GM18526 (cell line): ENCODE data around the gene CHRM4.

Experiments used
- POLR2A ChIP-seq: IDR thresholded peaks from 3 replicates; pipeline ENCODE4 v1.6.1; 2011; ENCODE audit not compliant: insufficient read length; ENCODE audit errors: extremely low read depth

CHRM4 gene

DNA sequence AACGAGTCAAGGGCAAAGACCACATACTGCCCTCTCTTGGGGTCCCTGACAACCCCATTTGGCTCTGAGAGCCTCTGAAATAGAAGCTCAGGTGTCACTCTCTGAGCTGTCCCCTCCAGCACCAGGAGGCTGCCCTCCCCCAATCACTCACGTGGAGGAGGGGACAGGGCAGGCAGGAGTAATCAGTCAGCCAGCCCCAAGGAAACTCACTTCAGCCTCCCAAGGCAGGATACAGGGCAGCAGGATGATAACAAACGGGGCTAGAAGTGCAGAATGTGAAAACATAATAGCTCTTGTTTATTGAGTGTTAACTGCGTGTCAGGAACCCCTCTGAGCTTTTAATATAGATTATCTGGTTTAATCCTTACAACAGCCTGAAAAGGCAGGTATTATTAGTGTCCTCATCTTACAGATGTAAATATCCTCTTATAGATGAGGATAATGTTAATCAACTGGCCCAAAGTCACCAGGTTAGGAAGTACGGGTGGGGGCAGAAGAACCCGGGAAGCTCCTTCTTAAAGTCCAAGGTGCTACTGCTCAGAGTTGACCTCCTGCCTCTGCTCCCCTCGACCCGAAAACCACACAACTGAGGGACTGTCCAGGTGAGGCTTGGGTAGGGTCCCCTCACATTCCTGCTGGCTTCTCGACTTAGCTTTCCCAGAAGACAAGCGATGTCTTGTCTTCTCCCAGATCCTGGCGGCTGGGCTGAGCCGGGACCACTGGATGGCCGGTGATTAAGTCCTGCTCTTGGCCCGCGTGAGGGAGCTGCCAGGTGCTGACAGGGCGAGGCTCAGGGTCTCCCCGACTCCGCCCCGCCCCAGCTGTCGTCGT lies 2.7 kb downstream of the CHRM4 start:
- no peak for TF ChIP-seq POLR2A

DNA sequence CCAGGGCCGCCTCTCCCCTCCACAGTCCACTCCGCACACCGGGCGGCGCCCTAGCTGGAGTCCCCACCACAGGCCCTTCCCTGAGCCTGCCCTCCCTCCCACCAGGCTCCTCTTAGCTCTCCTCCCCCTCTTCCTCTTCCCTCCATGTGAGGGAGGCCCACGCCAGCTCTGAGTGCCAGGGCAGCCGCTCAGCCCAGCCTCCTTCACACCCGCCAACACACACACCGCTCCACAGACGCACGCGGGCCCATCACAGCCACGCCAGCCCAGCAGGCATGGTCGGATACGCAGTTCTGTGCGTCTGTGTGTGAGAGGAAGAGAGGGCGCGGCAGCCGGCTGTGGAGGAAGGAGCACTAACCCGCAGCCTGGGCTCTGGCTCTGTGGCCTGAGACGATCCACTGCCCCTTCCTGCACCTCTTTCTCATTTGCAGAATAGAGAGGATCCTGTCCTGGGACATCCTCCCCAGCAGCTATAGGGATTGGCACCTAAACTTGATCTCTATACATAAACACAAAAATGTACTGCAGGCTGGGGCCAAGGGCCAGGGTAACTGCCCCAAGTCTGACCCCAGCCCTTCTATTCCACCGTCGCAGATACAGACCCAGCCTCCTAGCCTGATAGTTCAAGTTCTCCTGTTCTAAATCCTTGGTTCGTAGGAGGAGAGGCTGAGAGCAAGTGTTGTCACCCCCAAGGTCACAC lies 3.5 kb downstream of the CHRM4 start:
- TF ChIP-seq POLR2A = no peak

- no peak for TF ChIP-seq POLR2A
Measured at GRCh38 chr11:46387456-46387855, 4.1 kb downstream of the CHRM4 start.

- TF ChIP-seq POLR2A = no peak
Measured at GRCh38 chr11:46386674-46387073, 4.9 kb downstream of the CHRM4 start.

GRCh38 chr11:46386005-46386578 lies 5.5 kb downstream of the CHRM4 start:
- no peak for TF ChIP-seq POLR2A

- TF ChIP-seq POLR2A = no peak
Measured at GRCh38 chr11:46385169-46386004, 6.2 kb downstream of the CHRM4 start.

DNA sequence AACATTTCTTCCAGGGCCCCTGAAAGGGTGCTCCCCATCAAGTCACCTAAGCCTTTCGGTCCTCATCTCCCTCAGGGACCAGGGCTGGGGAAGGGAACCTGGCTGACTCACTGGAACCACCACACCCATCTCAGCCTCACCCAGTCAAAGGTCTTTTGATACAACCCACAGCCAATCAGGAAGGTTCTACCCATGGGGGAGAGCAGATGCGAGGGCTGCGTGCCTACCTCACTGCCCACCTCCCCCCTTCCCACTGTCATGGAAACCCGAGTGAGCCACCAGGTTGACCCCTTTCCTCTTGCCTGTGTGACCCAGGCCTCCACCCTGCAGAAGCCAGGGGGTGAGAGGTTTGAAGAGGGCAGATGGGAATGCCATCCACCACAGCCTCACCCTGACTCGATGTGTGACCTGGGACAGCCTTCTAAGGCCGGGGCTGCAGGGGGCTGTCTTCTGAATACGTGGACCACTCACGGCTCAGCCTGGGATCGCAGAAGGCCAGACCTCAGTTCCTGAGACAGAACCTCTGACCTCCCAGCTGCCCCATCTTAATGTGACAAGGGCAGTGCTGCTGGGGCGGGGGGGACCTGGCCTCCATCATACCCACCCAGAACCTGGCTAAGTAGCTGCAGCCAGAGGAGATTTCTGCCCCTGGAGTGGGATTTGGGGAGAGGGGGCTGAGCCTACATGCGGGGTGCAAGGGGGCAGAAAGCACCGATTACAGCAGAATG lies 7.4 kb downstream of the CHRM4 start:
- no peak for TF ChIP-seq POLR2A

GRCh38 chr11:46383404-46383758 lies 8.2 kb downstream of the CHRM4 start:
- TF ChIP-seq POLR2A = no peak

GRCh38 chr11:46382646-46383403 lies 8.8 kb downstream of the CHRM4 start:
- TF ChIP-seq POLR2A = no peak

- TF ChIP-seq POLR2A = no peak
Measured at GRCh38 chr11:46381819-46382645, 9.5 kb downstream of the CHRM4 start.

DNA sequence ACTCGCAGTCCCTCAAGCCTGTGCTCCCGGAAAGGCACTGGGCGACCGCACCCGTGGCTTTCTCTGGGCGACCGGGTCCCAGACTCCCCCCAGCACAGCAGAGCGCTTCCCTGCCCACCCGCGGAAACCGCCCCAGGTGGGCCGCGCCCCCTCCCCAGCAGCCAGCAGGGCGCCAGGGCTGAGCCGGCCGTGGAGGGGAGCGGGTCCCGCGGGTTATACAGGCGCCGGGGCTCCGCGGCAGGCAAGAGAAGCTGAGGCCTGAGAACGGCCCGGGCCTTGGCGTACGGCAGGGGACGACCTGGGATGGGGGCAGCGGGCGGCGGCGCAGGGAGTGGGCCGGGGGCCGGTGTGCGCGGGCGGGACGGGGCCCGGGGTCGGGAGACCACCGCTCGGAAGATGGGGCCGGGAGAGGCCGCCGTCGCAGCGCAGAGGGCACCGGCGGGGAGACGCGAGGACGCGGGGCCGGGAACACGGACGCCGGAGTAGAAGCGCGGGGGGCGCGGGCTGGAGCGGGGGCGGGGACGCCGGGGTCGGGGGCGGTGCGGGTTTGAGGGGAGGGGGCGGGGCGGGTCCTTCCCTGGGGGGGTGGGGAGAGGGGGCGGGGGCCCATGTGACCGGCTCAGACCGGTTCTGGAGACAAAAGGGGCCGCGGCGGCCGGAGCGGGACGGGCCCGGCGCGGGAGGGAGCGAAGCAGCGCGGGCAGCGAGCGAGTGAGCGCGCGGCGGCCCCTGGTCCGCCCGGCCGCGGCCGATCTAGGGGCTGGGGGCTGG lies 10.3 kb downstream of the CHRM4 start, which contains the start of gene MDK:
Gene MDK (plus strand): TSS at position 622 of the 771 bp plus-strand sequence. CDS start 389 bp downstream, outside the sequence.
- no peak for TF ChIP-seq POLR2A

GRCh38 chr11:46380340-46381047 lies 11.1 kb downstream of the CHRM4 start:
- TF ChIP-seq POLR2A = no peak
